Neural progenitor cell (in vitro differentiated cells): Measurements from ENCODE around the gene FOLR2.
"Not testable (repeated sequence)": the region's sequence is repeated elsewhere in the genome, so short reads cannot be mapped to it uniquely, and the experiment has no call there.

ENCODE experiments used
- CTCF ChIP-seq: fragments of 200-600 bp; sonication (generic); IDR thresholded peaks from 2 replicates; pipeline ENCODE4 v1.5.1; 2017; ENCODE audit warnings: antibody characterized with exemption, mild to moderate bottlenecking
- EZH2 ChIP-seq: fragments of 200-600 bp; sonication (generic); IDR thresholded peaks from 2 replicates; pipeline ENCODE4 v1.6.1; 2017; ENCODE audit warnings: antibody characterized with exemption, mild to moderate bottlenecking, moderate library complexity

- TF ChIP-seq CTCF, result peak; percentile 29
- not testable (repeated sequence) for TF ChIP-seq EZH2
These were observed 35.0 kb upstream of the FOLR2 start for GRCh38 chr11:72181553-72181958.
